Tibial nerve (tissue), 3 donors: Measurements from ENCODE around the gene PLXDC1.

Source experiments
- CTCF ChIP-seq, 5 experiments: fragments of 200-600 bp in 3 of 5; fragments of 450-650 bp in 2 of 5; sonication (generic) in 3 of 5; IDR thresholded peaks; one replicate each; pipeline ENCODE4 v1.5.1; 2016 to 2019; ENCODE audit warnings: antibody characterized with exemption in 5 of 5, mild to moderate bottlenecking in 3 of 5, moderate library complexity in 2 of 5
- POLR2A ChIP-seq, 2 donors: fragments of 450-650 bp; IDR thresholded peaks; one replicate each; pipeline ENCODE4 v1.6.1; 2017; ENCODE audit warnings: antibody characterized with exemption in 2 of 2, mild to moderate bottlenecking in 2 of 2, moderate library complexity in 2 of 2

GRCh38 chr17:39187152-39187830 lies 35.9 kb upstream of the PLXDC1 start:
- TF ChIP-seq CTCF (IDR thresholded peaks at IDR 0.05) = no peak
- no peak for TF ChIP-seq POLR2A (IDR thresholded peaks at IDR 0.05)
